ENCODE data around the gene ADK.
"Not testable (repeated sequence)": the region's sequence is repeated elsewhere in the genome, so short reads cannot be mapped to it uniquely, and the experiment has no call there.

The ADK gene

GRCh38 chr10:74150990-74151878 is at the start of gene ADK:
ADK (plus strand) TSS chr10:74151221; CDS start chr10:74151279, 58 bp downstream.
- DNase-seq, result peak; percentile 66

DNA sequence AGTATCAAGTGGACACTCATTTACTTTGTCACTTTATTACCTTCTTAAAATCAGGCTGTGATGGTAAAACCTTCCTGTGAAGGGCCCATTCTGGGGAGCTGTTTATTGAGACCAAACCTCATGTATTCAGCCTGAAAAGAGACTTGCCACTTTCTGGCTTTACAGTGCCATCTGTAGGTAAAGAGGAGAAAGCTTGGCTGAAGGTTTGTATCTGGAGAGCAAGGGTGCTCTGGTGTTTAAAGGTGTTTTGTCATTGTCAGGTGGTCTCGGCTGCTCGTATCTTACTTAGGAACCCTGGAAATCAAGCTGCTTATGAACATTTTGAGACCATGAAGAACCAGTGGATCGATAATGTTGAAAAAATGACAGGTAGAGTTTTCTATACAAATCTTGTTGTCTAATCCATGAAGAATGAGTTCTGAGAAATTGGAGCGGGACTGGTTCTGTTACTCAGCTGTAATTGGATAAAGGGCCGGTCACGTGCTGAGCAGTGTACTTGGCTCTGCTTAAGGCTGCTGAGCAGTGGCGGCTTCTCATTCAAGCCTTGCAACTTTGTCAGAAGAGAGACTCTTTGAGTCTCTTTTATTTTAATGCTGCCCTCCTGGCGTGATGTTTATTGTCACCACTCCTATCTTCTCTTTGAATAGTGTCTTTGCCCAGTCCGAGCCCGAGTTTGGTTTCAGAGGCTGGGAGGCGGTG is 47.3 kb upstream of the ADK start:
- DNase-seq, result peak; percentile 30

DNA sequence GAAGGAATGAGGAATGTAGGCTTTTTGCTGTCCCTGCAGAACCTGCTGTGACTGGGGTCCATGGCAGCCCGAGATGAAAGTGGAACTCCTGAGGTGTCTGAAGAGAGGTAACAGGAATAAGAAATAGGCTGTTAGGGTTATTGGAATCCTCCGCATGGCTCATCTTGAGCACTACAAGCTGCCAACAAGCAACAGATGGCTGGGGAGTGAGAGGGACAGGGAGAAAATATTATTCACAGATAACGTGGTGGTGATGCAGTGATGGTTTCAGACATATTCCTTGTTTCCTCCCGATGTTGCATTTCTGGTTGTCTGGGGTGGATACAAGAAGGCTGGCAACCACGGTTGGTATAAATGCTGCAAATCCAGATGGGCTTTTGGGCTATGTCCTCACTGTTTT is 46.5 kb upstream of the ADK start:
- DNase-seq, result no peak

DNA sequence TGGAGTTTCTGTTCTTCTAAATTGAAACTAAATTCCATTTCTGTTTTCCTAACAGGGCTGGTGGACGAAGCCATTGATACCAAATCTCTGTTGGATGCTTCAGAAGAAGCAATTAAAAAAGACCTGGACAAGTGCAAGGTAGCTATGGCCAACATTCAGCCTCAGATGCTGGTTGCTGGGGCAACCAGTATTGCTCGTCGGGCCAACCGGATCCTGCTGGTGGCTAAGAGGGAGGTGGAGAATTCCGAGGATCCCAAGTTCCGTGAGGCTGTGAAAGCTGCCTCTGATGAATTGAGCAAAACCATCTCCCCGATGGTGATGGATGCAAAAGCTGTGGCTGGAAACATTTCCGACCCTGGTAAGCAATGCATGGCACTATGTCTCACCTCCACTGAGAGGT is 46.0 kb upstream of the ADK start:
- DNase-seq, result no peak

DNA sequence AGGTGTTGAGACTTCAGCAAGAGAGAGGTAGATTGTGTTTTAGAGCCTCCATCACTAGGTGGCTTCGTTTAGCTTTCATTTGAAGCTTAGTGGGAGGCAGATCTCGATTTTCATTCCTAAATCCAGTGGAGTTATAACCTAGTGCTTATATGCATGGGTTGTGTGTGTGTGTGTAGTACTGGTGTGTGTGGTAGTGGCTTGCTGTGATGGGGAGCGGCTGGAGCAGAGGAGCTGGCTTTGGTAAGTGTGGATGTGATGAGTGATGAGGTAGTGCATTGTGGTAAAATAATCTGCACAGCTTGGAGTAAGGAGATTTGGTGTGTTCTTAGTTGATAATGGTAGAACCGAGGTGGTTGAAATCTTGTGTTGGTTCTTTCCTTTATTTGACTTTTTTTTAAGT is 43.6 kb upstream of the ADK start:
- no peak for DNase-seq

GRCh38 chr10:74109452-74109851 is 41.6 kb upstream of the ADK start:
- no peak for DNase-seq

- no peak for DNase-seq
Measured at GRCh38 chr10:74110120-74110519, 40.9 kb upstream of the ADK start.

DNA sequence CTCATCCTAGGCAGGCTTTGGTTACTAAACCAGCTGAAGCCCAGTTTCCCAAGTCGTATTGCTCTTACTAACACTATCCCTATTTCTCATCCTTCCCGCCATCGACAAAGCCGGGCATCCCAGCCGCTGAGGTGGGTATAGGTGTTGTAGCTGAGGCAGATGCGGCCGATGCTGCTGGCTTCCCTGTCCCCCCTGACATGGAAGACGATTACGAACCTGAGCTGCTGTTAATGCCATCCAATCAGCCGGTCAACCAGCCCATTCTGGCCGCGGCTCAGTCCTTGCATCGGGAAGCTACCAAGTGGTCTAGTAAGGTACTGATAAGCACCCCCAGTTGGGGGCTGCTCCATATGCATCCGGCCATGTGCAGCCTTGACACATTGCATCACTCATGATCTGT is 39.2 kb upstream of the ADK start:
- DNase-seq, result no peak

- DNase-seq, result no peak
Measured at GRCh38 chr10:74113546-74113945, 37.5 kb upstream of the ADK start.

GRCh38 chr10:74114041-74114448 is 37.0 kb upstream of the ADK start:
- DNase-seq, result no peak

GRCh38 chr10:74117738-74118137 is 33.3 kb upstream of the ADK start:
- DNase-seq, result no peak

DNA sequence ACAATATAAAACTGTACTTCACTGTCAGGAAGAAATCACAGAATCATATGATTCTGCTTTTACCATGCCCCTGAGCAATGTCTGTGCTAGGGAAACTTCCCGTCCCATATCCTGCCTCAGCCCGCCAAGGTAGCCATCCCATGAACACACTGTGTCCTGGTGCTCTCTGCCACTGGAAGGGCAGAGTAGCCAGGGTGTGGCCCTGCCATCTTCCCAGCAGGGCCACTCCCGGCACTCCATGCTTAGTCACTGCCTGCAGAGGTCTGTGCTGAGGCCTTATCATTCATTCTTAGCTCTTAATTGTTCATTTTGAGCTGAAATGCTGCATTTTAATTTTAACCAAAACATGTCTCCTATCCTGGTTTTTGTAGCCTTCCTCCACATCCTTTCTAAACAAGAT is 32.2 kb upstream of the ADK start:
- DNase-seq, result no peak

DNA sequence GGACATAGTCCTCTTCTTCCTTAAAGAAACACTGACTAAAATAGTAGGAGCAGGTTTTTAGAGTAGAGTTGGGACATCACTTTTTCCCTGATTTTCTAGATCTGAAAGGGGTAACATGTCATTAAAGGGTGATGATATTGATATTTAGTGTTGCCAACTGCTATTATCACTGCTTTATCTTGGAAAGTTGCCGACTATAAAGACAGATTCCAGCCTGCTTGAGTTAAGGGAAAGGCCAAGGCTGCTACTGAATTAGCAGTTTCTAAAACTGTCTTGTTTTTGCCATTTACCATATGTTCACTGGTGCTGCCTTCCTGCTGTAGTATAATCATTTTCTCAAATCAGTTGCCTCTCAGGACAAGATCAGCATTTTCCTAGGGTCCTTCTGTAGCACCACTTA is 30.1 kb upstream of the ADK start:
- DNase-seq, result no peak

- DNase-seq, result no peak
Measured at GRCh38 chr10:74121368-74121767, 29.7 kb upstream of the ADK start.

GRCh38 chr10:74122060-74122459 is 29.0 kb upstream of the ADK start:
- DNase-seq, result no peak

DNA sequence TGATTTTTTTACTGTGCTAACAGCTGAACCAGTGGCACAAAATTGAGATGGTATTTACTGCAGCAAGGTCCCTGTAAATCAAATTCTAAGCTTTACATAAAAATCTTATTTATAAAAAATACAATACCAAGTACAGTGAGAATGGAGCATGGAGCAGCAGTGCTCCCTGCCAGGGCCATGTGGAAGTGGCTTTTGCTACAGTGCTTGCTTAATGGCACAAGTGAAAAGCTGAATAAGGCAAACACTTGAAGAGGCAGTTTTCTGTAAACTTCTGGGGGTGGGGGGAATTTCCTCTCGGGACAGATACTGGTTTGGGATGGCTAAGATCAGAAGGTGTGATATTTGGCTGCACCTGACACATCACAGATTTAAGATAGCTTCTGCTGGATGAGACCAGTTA is 27.9 kb upstream of the ADK start:
- no peak for DNase-seq

- DNase-seq, result no peak
Measured at GRCh38 chr10:74133923-74134820, 16.8 kb upstream of the ADK start.

DNA sequence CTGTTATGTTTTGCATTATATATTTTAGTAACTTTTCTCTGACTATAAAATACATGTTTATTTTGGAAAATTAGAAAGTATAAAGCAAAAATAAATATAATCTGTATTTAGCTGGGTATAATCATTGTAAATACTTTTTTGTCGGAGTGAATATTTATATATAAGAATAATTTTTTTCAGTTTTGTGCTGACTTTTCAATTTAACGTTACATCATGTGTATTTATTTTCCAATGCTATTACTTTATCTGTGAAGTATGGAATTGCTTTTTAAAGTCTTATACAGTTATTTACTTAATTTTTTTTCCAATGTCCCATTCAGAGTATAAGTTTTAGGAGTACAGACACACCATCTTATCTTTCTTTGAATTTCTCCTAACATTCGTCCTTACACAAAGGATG is 15.6 kb upstream of the ADK start:
- no peak for DNase-seq

DNA sequence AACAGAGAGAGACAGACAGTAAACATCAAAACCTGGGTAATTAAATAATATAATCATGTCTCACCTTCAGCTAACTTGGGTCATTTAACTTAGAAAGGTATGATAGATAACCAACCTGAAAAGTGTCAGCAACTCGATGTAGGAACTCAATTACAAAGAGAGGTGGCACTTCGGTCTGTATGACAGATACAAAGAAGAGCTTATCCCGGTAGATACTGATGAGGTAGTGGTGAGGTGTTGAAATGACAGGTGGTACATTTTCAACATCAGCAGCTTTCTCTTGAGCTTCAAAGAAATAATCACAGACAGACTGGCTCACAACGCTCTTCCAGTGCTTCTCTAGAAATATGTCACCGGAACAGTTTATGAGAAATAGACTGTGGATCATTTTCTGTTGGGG is 13.0 kb upstream of the ADK start:
- no peak for DNase-seq

GRCh38 chr10:74138596-74138995 is 12.4 kb upstream of the ADK start:
- not testable (repeated sequence) for DNase-seq

GRCh38 chr10:74139981-74140380 is 11.0 kb upstream of the ADK start:
- DNase-seq, result no peak

GRCh38 chr10:74140553-74140952 is 10.5 kb upstream of the ADK start:
- DNase-seq, result no peak

GRCh38 chr10:74145133-74145532 is 5.9 kb upstream of the ADK start:
- no peak for DNase-seq

Measured in 8988T (cell line).